Kidney (tissue), 14 donors: Measurements from ENCODE around the gene CACNB3. TPM values are rescaled to one million over a fixed set of nuclear protein-coding genes. Genes with fewer than 3 reads are reported as not detected.
A peak's percentile ranks its signal among the peaks of the same experiment; 100 is the strongest.

Experiments
- DNase-seq, 5 donors: peaks; one replicate each; pipeline ENCODE4 v3.0.0-alpha.2; 2013 to 2020
- FAIRE-seq: peaks from 2 replicates; lab custom pipeline; 2012; peaks lifted over from hg19 to GRCh38; lab: Jason Lieb, UNC
- H3K27ac ChIP-seq, 2 donors: one replicate each; pipeline ENCODE4 v1.7.0; 2013; ENCODE audit warnings: low read depth in 2 of 2, low read length in 2 of 2, inconsistent platforms in 1 of 2
- H3K27me3 ChIP-seq: one replicate; pipeline ENCODE4 v1.7.1; 2013; ENCODE audit warnings: low read length, inconsistent platforms; ENCODE audit not compliant: control insufficient read depth, insufficient read depth
- H3K36me3 ChIP-seq, 3 donors: one replicate each; pipeline versions ENCODE4 v1.7.0 to v1.7.1; 2013; ENCODE audit warnings: low read length in 3 of 3, control low read depth in 1 of 3, inconsistent platforms in 1 of 3; ENCODE audit not compliant: insufficient read depth in 3 of 3, control insufficient read depth in 2 of 3
- H3K4me1 ChIP-seq, 3 donors: one replicate each; pipeline versions ENCODE4 v1.7.0 to v1.7.1; 2013; ENCODE audit warnings: low read length in 3 of 3, inconsistent platforms in 1 of 3, low read depth in 1 of 3; ENCODE audit not compliant: control insufficient read depth in 2 of 3, insufficient read depth in 2 of 3
- H3K4me3 ChIP-seq, 3 donors: one replicate each; pipeline versions ENCODE4 v1.7.0 to v1.8.1; 2013; ENCODE audit warnings: low read length in 3 of 3, control low read depth in 1 of 3, inconsistent platforms in 1 of 3
- H3K9ac ChIP-seq, 3 donors: one replicate each; pipeline versions ENCODE4 v1.7.0 to v1.7.1; 2013; ENCODE audit warnings: low read length in 3 of 3, control low read depth in 1 of 3, inconsistent platforms in 1 of 3
- H3K9me3 ChIP-seq, 3 donors: one replicate each; pipeline versions ENCODE4 v1.7.0 to v1.7.1; 2013; ENCODE audit warnings: low read length in 3 of 3, control low read depth in 1 of 3, inconsistent platforms in 1 of 3; ENCODE audit not compliant: control insufficient read depth in 2 of 3, insufficient read depth in 1 of 3
- CTCF ChIP-seq: IDR thresholded peaks from 3 replicates; pipeline ENCODE4 v1.5.1; 2012; ENCODE audit warnings: mild to moderate bottlenecking, moderate library complexity, borderline replicate concordance; ENCODE audit not compliant: insufficient read depth; ENCODE audit errors: extremely low read depth
- intact Hi-C: fragments of 100-400 bp; cut with DNase I; formaldehyde crosslinking; loops from one replicate; pipeline ENCODE4 v1.11.1; 2022
- polyA plus RNA-seq: library from polyadenylated mRNA; stranded (reverse); fragments of 350-450 nt; fragmentation: Illumina TruSeq; extraction: RNeasy Lipid Tissue Mini Kit (QIAGEN cat#74804); gene quantifications from one replicate; pipeline ENCODE4 v1.2.3, GENCODE V29; 2014; ENCODE audit warnings: low read depth, low replicate concordance; ENCODE audit not compliant: insufficient read depth
- total RNA-seq: library from RNA; stranded (reverse); fragmentation: NEBNext Ultra II Directional; extraction: Animal tissue kit (Norgen Biotek cat#: 25700); gene quantifications from one replicate; pipeline ENCODE4 v1.2.1, GENCODE V29; 2021
- donor health status: control.
- donor health status: control.
- donor health status: control.
- donor health status: control.
- donor health status: control.
- donor health status: DM: yes; HTN: yes; CAD: no.
- donor health status: Normal renal cell carcinoma (clear cell type).

The CACNB3 gene
- total and polyA plus RNA-seq, 2 donors from 2014 or later, result 17.9 to 19.6 TPM

GRCh38 chr12:48865281-48866051 is 47.2 kb downstream of the CACNB3 start, which contains the start of gene RND1:
Gene RND1 (minus strand): TSS chr12:48865870. CDS start chr12:48865767, 103 bp downstream.
- no peaks in the 10 kb centered on the region for H3K27me3 ChIP-seq
- H3K36me3 ChIP-seq, result no peaks in the 10 kb centered on the region
- intact Hi-C loops, result no loop called here
- FAIRE-seq, result peak; percentile 96
- peak; percentile 15 for TF ChIP-seq CTCF
- H3K27ac ChIP-seq, result no peak within 1 kb of the TSS
- peak within 1 kb of the TSS; percentile 76 to 86 (median 82) for H3K4me3 ChIP-seq
- DNase-seq, result peak; percentile 93 to 97 (median 95)
- H3K9me3 ChIP-seq, result no peaks in the 10 kb centered on the region
- H3K9ac ChIP-seq, result peak within 1 kb of the TSS; percentile 50 to 73 (median 59)
- H3K4me1 ChIP-seq, result peaks cover 0 to 11% (median 7%) of the 10 kb centered on the region in 3 donors

DNA sequence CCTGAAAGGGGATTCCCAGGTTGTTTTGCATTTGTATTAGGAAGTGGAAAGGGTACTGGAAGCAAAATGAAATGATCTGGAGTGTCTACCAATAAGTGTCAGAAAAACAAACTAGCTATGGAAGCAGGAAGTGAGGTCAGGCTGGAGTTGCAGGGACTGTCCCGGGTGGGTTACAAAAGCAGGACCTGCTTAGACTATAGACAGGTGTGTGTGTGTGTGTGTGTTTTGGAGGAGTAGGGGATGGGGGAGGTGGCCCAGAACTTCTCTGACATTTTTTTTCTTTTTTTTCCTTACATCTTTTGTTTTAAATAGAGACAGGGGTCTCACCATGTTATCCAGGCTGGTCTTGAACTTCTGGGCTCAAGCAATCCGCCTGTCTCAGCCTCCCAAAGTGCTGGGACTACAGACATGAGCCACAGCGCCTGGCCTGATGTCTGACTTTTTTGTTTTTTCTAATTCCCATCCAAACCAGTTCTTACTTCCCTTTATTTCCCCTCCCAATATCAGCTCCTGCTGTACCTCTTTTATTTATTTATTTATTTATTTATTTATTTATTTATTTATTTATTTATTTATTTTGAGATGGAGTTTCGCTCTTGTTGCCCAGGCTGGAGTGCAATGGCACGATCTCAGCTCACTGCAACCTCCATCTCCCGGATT is 47.9 kb downstream of the CACNB3 start:
- FAIRE-seq (no peak), DNase-seq (no peak)
- Histone ChIP-seq H3K36me3 (no peaks in the 10 kb centered on the region), H3K4me1 (peaks cover 0 to 11% (median 7%) of the 10 kb centered on the region in 3 donors), H3K9ac (peak overlapping the region in 2 of 3 donors; percentile 28 to 41), H3K27me3 (no peaks in the 10 kb centered on the region), H3K4me3 (peak overlapping the region; percentile 54 to 86 (median 82)), H3K9me3 (no peaks in the 10 kb centered on the region), H3K27ac (no peak overlapping the region)
- TF ChIP-seq CTCF, result no peak
- intact Hi-C loops, result no loop called here

- H3K27me3 ChIP-seq, result no peaks in the 10 kb centered on the region
- no peak overlapping the region for H3K9ac ChIP-seq
- no peaks in the 10 kb centered on the region for H3K36me3 ChIP-seq
- DNase-seq, result no peak
- no peak for TF ChIP-seq CTCF
- FAIRE-seq, result no peak
- no peak overlapping the region for H3K27ac ChIP-seq
- no peak overlapping the region for H3K4me3 ChIP-seq
- no peaks in the 10 kb centered on the region for H3K9me3 ChIP-seq
- peaks cover 0 to 11% (median 7%) of the 10 kb centered on the region in 3 donors for H3K4me1 ChIP-seq
- intact Hi-C loops, result no loop called here
Measured at GRCh38 chr12:48868451-48868850, 50.2 kb downstream of the CACNB3 start.
